ENCODE data around the gene FOXK2.

FOXK2 gene

GRCh38 chr17:82633343-82633742 is 113.8 kb downstream of the FOXK2 start:
- Histone ChIP-seq H3K4me1 (ENCODE audit: control insufficient read depth, insufficient read depth, low read length) (no peaks in the 10 kb centered on the region), H3K4me3 (ENCODE audit: low read depth, low read length) (no peak overlapping the region), H3K9ac (ENCODE audit: low read length) (no peak overlapping the region), H3K27me3 (ENCODE audit: control insufficient read depth, insufficient read depth, low read length) (no peaks in the 10 kb centered on the region), H3K36me3 (ENCODE audit: control insufficient read depth, insufficient read depth, low read length) (peaks cover 59% of the 10 kb centered on the region), H3K9me3 (ENCODE audit: control insufficient read depth, insufficient read depth, low read depth, low read length) (no peaks in the 10 kb centered on the region), H3K27ac (ENCODE audit: low read depth, low read length) (no peak overlapping the region)

GRCh38 chr17:82636626-82637598 is 117.4 kb downstream of the FOXK2 start:
- no peaks in the 10 kb centered on the region for H3K27me3 ChIP-seq (ENCODE audit: control insufficient read depth, insufficient read depth, low read length)
- no peak overlapping the region for H3K4me3 ChIP-seq (ENCODE audit: low read depth, low read length)
- no peak overlapping the region for H3K9ac ChIP-seq (ENCODE audit: low read length)
- no peaks in the 10 kb centered on the region for H3K4me1 ChIP-seq (ENCODE audit: control insufficient read depth, insufficient read depth, low read length)
- peaks cover 58% of the 10 kb centered on the region for H3K36me3 ChIP-seq (ENCODE audit: control insufficient read depth, insufficient read depth, low read length)
- H3K9me3 ChIP-seq (ENCODE audit: control insufficient read depth, insufficient read depth, low read depth, low read length) = no peaks in the 10 kb centered on the region
- H3K27ac ChIP-seq (ENCODE audit: low read depth, low read length) = no peak overlapping the region

GRCh38 chr17:82638183-82638773 is 118.7 kb downstream of the FOXK2 start:
- Histone ChIP-seq H3K9ac (ENCODE audit: low read length) (no peak overlapping the region), H3K4me3 (ENCODE audit: low read depth, low read length) (no peak overlapping the region), H3K36me3 (ENCODE audit: control insufficient read depth, insufficient read depth, low read length) (peaks cover 63% of the 10 kb centered on the region), H3K4me1 (ENCODE audit: control insufficient read depth, insufficient read depth, low read length) (no peaks in the 10 kb centered on the region), H3K27me3 (ENCODE audit: control insufficient read depth, insufficient read depth, low read length) (no peaks in the 10 kb centered on the region), H3K27ac (ENCODE audit: low read depth, low read length) (no peak overlapping the region), H3K9me3 (ENCODE audit: control insufficient read depth, insufficient read depth, low read depth, low read length) (no peaks in the 10 kb centered on the region)

- Histone ChIP-seq H3K36me3 (ENCODE audit: control insufficient read depth, insufficient read depth, low read length) (peaks cover 66% of the 10 kb centered on the region), H3K9me3 (ENCODE audit: control insufficient read depth, insufficient read depth, low read depth, low read length) (no peaks in the 10 kb centered on the region), H3K9ac (ENCODE audit: low read length) (no peak overlapping the region), H3K27ac (ENCODE audit: low read depth, low read length) (no peak overlapping the region), H3K4me3 (ENCODE audit: low read depth, low read length) (no peak overlapping the region), H3K4me1 (ENCODE audit: control insufficient read depth, insufficient read depth, low read length) (no peaks in the 10 kb centered on the region), H3K27me3 (ENCODE audit: control insufficient read depth, insufficient read depth, low read length) (no peaks in the 10 kb centered on the region)
Measured at GRCh38 chr17:82639628-82640027, 120.1 kb downstream of the FOXK2 start.

- no peak overlapping the region for H3K4me3 ChIP-seq (ENCODE audit: low read depth, low read length)
- no peak overlapping the region for H3K9ac ChIP-seq (ENCODE audit: low read length)
- H3K36me3 ChIP-seq (ENCODE audit: control insufficient read depth, insufficient read depth, low read length) = peaks cover 65% of the 10 kb centered on the region
- H3K27me3 ChIP-seq (ENCODE audit: control insufficient read depth, insufficient read depth, low read length) = no peaks in the 10 kb centered on the region
- no peaks in the 10 kb centered on the region for H3K9me3 ChIP-seq (ENCODE audit: control insufficient read depth, insufficient read depth, low read depth, low read length)
- H3K27ac ChIP-seq (ENCODE audit: low read depth, low read length) = no peak overlapping the region
- no peaks in the 10 kb centered on the region for H3K4me1 ChIP-seq (ENCODE audit: control insufficient read depth, insufficient read depth, low read length)
Measured at GRCh38 chr17:82640036-82640435, 120.5 kb downstream of the FOXK2 start.

- H3K36me3 ChIP-seq (ENCODE audit: control insufficient read depth, insufficient read depth, low read length) = peaks cover 60% of the 10 kb centered on the region
Measured at GRCh38 chr17:82642022-82642421, 122.5 kb downstream of the FOXK2 start.

GRCh38 chr17:82644148-82644547 is 124.6 kb downstream of the FOXK2 start:
- Histone ChIP-seq H3K27ac (ENCODE audit: low read depth, low read length) (no peak overlapping the region), H3K27me3 (ENCODE audit: control insufficient read depth, insufficient read depth, low read length) (peaks cover 3% of the 10 kb centered on the region; the same call in 1 of the 2 replicates), H3K36me3 (ENCODE audit: control insufficient read depth, insufficient read depth, low read length) (peaks cover 50% of the 10 kb centered on the region), H3K9ac (ENCODE audit: low read length) (no peak overlapping the region), H3K4me1 (ENCODE audit: control insufficient read depth, insufficient read depth, low read length) (peaks cover 8% of the 10 kb centered on the region; the same call in 1 of the 2 replicates), H3K9me3 (ENCODE audit: control insufficient read depth, insufficient read depth, low read depth, low read length) (no peaks in the 10 kb centered on the region), H3K4me3 (ENCODE audit: low read depth, low read length) (no peak overlapping the region)

More at GRCh38 chr17:82642022-82642421, 122.5 kb downstream of the FOXK2 start:
- no peaks in the 10 kb centered on the region for H3K27me3 ChIP-seq (ENCODE audit: control insufficient read depth, insufficient read depth, low read length)
- no peak overlapping the region for H3K9ac ChIP-seq (ENCODE audit: low read length)
- H3K4me1 ChIP-seq (ENCODE audit: control insufficient read depth, insufficient read depth, low read length) = peaks cover 4% of the 10 kb centered on the region; the same call in 1 of the 2 replicates
- H3K27ac ChIP-seq (ENCODE audit: low read depth, low read length) = no peak overlapping the region
- no peaks in the 10 kb centered on the region for H3K9me3 ChIP-seq (ENCODE audit: control insufficient read depth, insufficient read depth, low read depth, low read length)
- no peak overlapping the region for H3K4me3 ChIP-seq (ENCODE audit: low read depth, low read length)

GRCh38 chr17:82645516-82645915 is 126.0 kb downstream of the FOXK2 start:
- Histone ChIP-seq H3K36me3 (ENCODE audit: control insufficient read depth, insufficient read depth, low read length) (peaks cover 37% of the 10 kb centered on the region), H3K4me1 (ENCODE audit: control insufficient read depth, insufficient read depth, low read length) (peaks cover 9% of the 10 kb centered on the region; the same call in 1 of the 2 replicates), H3K27ac (ENCODE audit: low read depth, low read length) (no peak overlapping the region), H3K4me3 (ENCODE audit: low read depth, low read length) (no peak overlapping the region), H3K27me3 (ENCODE audit: control insufficient read depth, insufficient read depth, low read length) (peaks cover 13% of the 10 kb centered on the region), H3K9me3 (ENCODE audit: control insufficient read depth, insufficient read depth, low read depth, low read length) (no peaks in the 10 kb centered on the region), H3K9ac (ENCODE audit: low read length) (no peak overlapping the region)

GRCh38 chr17:82647593-82648164 is 128.1 kb downstream of the FOXK2 start:
- peaks cover 19% of the 10 kb centered on the region for H3K36me3 ChIP-seq (ENCODE audit: control insufficient read depth, insufficient read depth, low read length)
- peak overlapping the region; percentile 92 for H3K27ac ChIP-seq (ENCODE audit: low read depth, low read length)
- peaks cover 13% of the 10 kb centered on the region for H3K27me3 ChIP-seq (ENCODE audit: control insufficient read depth, insufficient read depth, low read length)
- peaks cover 9% of the 10 kb centered on the region; the same call in 1 of the 2 replicates for H3K4me1 ChIP-seq (ENCODE audit: control insufficient read depth, insufficient read depth, low read length)
- peak overlapping the region; percentile 84 for H3K4me3 ChIP-seq (ENCODE audit: low read depth, low read length)
- H3K9ac ChIP-seq (ENCODE audit: low read length) = peak overlapping the region; percentile 91
- no peaks in the 10 kb centered on the region for H3K9me3 ChIP-seq (ENCODE audit: control insufficient read depth, insufficient read depth, low read depth, low read length)

- H3K27ac ChIP-seq (ENCODE audit: low read depth, low read length) = peak within 1 kb of the TSS; percentile 92
- H3K27me3 ChIP-seq (ENCODE audit: control insufficient read depth, insufficient read depth, low read length) = peaks cover 13% of the 10 kb centered on the region
- H3K4me1 ChIP-seq (ENCODE audit: control insufficient read depth, insufficient read depth, low read length) = peaks cover 9% of the 10 kb centered on the region; the same call in 1 of the 2 replicates
Measured at GRCh38 chr17:82648165-82648668, 128.7 kb downstream of the FOXK2 start, which contains the start of gene WDR45B. WDR45B (minus strand) TSS chr17:82648444; CDS start chr17:82648340, 104 bp downstream.

More at GRCh38 chr17:82648165-82648668, 128.7 kb downstream of the FOXK2 start, which contains the start of gene WDR45B:
- Histone ChIP-seq H3K4me3 (ENCODE audit: low read depth, low read length) (peak within 1 kb of the TSS; percentile 84), H3K9ac (ENCODE audit: low read length) (peak within 1 kb of the TSS; percentile 91), H3K9me3 (ENCODE audit: control insufficient read depth, insufficient read depth, low read depth, low read length) (no peaks in the 10 kb centered on the region), H3K36me3 (ENCODE audit: control insufficient read depth, insufficient read depth, low read length) (peaks cover 15% of the 10 kb centered on the region)

Measured in HUES6 (cell line).